ENCODE measurements around the gene CAB39.

CAB39 gene

DNA sequence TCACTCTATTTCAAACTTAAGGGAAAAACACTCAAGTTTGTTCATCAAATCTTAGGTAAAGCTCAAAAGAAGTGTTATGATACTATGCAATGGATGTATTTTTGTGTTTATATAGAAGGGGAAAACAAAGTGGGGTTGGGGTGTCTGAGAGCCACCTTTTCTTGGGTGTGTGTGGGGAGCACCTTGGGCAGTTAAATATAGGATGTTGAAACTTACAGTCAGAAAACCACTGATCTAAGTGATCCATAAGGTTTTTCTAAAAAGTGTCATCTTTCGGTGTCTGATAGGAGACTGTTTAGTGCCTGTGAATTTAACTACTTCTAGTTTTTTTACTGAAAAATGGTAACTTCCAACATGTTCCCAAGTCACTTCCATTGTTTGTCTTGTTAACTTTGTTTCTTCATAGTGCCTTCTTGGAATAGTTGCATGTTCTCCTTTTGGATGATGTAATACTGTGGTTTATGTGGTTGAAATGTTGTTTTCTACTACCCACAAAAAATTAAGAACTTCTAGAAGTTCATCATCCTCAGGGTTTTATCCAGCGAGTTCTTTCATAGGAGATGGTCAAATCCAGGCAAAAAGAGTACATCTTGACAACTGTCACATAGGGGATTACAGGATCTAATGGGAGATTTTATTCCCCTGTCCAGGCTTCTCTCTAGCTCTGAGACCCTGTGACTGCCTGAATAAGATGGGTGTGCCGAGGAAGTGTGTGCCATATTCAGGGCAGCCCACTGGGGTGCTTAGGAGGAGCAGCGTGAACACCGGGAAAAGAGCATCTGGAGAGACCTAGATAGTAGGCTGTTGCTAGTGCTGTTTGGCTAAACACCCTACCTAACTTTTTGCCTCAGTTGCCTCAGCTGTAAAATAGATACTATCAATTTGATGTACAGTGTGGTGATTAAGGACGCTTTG lies 46.2 kb downstream of the CAB39 start:
- DNase-seq, result peak; percentile 72 to 91

DNA sequence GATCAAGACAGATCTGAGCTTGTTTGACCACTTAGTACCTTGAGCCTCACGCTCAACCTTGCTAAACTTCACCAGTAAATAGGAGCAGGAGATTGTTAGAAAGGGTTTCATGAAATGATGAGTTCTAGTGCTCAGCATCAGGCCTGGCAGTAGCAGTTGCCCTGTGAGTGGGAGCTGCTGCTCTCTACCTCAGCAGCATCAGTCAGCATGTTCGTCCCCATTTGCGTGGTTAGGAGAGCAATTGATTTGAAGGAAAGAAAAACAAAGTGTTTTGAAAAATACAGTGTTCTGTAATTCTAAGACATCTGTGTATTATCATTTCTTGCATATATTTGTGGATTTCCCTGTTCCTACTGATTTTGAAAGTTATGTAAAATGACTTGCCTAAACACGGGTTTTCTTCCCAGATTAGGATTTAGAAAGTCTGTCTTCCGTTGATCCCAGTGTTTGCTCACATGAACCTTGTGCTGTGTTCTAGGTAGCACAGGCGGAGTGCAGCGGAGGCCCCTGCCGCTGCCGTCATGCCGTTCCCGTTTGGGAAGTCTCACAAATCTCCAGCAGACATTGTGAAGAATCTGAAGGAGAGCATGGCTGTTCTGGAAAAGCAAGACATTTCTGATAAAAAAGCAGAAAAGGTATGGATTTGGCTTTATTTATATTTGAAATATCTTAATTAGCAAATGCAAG lies 47.0 kb downstream of the CAB39 start:
- no peak for DNase-seq

DNA sequence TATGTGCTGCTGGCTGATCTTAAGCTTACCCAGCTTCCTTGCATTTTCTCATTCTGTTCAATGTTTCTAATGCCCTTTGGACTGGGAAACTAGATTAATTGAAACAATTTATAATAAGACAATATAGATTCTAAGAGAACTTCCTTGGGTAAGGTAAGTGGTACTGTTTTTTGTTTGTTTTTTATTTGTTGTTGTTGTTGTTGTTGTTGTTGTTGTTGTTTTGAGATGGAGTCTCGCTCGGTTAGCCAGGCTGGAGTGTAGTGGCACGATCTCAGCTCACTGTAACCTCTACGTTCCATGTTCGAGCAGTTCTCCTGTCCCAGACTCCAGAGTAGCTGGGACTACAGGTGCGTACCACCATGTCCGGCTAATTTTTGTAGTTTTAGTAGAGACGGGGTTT lies 49.1 kb downstream of the CAB39 start:
- no peak for DNase-seq

DNA sequence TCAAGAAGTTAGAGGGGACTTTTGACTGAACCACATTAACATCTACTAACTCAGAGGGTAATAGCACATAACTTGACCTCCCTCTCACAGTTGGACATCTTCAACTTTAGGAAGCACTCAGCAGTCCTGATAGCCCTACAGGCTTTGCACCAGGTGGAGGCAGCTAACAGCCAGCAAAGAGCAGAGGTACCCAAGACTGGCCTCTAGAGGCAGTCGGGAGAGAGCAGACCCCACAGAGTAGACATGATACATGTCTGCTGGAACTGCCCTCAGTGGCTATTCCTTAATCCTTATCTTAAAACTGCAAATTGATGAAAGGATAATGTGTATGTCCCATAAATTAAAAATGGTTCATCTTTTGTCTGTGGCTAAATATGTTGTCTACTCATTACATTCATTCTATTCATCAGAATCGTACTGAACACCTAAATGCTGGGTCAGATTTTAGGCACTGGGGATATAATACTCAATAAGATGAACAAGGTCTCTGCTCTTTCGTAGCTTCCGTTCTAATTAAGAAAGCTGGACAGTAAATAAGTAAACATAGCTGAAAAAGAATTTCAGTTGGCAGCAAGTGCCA lies 49.8 kb downstream of the CAB39 start:
- DNase-seq, result peak; percentile 34

DNA sequence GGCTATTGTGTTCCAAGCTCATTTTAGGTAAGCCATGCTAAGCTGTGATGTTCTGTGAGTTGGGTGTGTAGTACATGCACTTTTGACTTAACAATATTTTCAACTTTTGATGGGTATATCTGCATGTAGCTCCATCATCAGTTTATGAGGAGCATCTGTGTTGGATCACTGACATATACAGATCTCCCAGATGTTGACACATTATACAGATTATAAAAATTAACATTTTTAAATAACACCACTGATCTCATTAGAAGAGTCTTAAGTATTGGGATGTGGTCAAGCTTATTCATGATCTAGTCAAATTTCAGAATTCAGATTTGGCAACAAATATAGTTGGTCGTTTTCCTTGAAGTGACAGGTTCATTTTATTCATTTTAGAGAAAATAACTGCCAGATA lies 51.7 kb downstream of the CAB39 start:
- DNase-seq, result no peak

DNA sequence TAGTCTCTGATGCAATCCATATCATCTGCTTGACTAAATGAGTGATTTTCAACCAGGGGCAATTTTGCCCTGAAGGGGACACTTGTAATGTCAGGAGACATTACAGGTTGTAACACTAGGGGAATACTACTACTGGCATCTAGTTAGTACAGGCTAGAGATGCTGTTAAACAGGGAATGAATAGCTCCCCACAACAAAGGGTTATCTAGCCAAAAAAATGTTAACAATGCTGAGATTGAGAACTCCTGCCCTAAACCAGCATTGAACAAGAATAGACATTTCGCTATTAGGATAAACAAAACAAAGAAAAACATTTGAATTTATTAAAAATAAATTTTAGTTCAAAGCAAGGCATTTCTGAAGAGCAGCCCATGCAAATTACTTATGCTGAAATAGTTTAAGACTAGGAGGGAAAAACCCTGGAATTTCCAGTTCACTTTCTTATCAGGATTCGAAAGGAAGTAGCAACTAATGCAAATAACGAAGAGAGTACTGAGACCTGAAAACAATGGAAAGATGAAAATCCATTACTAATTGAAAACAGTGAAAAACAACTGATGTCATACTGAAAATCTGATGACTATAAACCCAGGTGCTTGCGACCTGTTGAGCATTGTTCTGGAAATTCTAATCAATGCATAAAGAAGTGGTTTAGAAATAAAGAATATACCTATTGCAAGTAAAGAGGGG lies 53.1 kb downstream of the CAB39 start:
- DNase-seq, result no peak

DNA sequence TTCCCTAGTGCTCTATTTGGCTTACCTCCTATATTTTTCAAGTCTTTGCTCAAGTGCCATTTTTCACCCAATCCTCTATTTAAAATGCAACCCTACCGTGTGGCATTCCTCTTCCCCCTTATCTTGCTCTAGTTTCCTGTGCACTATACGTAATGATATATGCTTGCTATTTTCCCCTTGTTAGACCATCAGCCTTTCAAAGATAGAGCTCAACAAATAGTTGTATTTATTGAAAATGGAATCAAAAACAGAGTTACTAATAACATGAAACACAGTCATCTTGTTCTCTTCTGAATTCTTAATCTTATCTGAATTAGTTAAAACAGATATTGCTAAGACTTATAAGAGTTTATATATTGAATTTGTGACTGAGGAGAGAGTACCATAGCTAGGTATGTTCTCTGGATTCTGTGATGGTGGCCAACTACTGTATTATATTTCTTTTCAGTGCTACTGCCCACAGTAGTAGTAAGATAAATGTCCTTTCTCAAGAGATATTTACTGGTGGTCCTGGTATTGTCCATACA lies 55.3 kb downstream of the CAB39 start:
- no peak for DNase-seq

DNA sequence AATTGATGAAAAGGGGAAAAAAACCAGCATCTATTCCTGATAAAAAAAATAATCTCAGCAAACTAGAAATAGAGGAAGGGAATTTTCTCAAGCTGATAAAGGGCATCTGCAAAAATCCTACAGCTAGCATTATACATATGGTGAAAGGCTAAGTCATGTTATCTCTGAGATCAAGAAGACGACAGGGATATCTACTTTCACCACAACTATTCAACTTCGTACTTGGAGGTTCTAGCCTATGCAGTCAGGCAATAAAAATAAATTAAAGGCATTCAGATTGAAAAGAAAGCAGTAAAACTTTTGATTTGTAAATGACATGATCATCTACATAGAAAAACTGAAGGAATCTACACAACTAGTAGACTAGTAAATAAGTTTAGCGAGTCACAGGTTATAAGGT lies 58.2 kb downstream of the CAB39 start:
- no peak for DNase-seq

DNA sequence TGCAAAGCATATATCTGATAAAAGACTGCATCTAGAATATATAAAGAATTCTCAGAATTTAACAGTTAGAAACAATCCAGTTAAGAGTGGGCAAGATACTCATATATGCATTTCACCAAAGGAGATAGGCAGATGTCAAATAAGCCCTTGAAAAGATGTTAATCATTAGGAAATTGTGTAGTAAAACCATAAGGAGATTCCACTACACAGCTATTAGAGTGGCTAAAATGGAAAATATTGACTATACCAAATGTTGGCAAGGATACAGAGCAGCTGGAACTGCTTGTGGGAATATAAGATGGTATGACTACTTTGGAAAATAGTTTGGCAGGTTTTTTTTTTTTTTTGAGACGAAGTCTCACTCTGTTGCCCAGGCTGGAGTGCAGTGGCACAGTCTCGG lies 59.5 kb downstream of the CAB39 start:
- DNase-seq, result no peak

DNA sequence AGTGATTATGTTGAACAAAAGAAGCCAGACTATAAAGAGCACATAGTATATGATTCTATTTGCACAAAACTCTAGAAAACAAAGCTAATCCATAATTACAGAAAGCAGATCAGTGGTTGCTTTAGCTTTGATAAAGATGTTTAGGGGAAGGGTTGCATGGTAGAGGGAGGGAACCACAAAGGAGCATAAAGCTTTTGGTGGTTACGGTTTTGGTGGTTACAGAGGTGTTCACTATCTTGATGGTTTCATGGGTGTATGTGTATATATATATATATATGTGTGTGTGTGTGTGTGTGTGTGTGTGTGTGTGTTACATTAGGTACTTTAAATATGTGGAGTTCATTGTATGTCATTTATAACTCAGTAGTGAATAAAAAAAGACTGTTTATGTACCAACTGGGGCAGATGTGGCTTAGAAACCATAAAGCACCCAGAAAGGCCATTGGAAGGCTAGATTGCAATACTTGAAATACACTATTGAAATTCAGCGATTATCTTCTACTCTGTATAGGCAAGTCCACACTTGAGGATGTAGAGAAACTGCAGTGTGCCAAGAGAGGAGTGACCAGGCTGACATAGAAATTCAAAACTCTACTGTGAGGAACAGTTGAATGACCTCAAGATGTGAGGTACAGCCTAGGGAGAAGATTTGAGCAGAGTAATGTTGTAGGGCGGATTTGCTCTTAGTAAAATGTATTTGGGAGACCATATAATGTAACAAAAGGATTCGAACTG lies 60.6 kb downstream of the CAB39 start:
- DNase-seq, result no peak

DNA sequence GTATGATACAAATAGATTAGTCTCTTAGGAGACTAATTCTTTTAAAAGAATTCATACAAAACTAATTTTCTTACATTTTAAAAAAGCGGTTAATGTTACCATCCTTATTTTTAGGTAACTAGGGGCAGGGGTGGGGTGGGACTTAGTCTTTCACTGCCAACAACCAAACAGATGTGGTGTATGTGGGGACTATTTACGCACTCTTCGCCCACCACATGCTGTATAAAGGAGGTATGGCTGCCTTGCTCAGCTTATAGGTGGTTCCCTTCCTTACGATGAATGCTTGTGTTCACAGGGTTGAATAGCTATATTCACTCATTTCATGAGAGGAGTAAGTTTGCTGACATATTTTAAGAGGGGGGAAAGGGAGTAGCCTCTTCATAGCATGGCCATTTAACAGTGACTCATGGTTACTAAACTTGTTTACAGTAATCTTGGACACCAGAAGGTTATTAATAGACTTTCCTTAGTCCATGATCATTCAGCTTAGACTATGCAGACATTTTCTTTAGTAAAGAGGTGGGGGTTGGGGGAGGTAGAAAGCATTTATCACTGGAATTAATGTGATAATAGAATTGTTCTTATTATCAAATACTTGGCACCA lies 61.8 kb downstream of the CAB39 start:
- no peak for DNase-seq

DNA sequence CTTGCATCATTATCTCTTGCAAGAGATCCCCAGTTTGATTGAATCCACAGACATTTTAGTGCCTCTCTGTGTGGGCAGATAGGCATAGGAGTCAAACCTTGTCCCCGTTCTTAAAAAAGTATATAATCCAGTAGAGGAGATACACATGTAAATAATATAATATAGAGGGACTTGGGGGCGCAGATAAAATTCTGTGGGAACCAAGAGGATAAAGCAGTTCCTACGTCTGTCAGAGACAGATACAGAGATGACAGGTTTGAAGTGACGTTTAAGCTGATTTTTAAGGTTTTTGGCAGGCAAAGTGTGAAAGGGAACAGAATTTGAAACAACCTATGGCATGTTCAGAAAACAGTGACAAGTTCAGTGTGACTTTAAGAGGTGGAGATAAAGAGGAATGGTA lies 63.1 kb downstream of the CAB39 start:
- DNase-seq, result no peak

DNA sequence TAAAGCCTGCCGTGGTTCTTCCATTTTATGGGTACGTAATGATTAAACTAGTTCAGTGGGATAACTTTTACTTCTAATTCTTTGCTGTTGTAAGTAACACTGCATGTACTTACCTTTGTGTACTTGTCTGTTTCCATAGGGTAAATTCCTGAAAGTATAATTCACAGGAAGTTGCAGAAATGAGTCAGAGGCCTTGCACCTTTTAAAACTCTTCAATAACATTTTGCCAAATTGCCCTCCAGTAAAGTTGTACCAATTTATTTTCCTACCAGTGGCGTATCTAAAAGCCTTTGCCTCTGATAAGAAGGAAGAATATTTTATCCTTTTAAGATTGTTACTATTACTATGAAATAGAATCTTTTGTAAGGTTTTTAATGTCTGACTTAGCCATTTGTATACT lies 65.1 kb downstream of the CAB39 start:
- DNase-seq, result no peak

DNA sequence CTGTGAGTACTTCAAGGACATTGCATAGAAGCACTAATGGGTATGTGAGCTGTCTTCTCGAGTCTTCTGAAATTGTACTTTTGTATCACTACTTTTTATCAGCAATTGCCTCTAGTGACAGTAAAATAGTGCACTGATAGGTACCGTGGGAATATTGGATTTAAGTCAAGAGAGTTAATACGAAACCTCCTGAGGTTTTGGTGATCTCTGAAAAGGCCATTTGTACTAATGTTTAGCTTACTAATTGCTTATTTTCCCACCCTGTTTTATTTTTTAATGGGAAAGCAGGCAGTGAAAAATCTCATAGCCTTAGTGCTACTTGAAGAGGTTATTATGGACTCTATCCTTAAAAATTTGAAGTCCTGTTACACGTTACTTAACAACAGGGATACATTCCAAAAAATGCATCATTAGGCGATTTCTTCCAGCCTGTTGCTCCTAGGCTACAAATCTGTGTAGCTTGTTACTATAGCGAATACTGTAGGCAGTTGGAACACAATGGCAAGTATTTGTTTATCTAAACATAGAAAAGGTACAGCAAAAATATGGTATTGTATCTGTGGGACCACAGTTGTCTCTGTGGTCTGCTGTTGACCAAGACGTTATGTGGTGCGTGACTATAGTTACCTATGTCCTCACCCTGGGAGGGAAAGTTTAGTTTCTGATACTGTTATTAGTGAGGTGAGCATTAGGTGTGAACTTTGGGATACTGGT lies 65.9 kb downstream of the CAB39 start:
- DNase-seq, result no peak

DNA sequence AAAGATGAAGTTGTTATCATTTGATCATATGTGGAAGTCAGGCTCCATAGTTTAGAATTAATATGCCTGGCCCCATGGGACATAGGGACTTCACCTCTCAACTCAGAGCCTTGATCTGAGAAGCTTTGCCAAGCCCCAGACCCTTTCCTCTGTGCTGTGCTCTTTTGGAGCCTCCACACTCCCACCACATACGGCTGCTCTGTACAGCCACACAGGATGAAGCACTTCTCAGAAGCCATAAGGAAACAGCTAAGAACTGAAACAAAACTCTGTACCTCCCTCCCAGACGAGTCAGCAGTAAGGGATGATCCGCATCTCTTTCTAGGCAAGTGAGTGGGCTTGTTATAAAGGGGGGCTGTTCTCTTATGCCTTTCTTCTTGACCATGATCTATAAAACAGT lies 66.5 kb downstream of the CAB39 start:
- no peak for DNase-seq

DNA sequence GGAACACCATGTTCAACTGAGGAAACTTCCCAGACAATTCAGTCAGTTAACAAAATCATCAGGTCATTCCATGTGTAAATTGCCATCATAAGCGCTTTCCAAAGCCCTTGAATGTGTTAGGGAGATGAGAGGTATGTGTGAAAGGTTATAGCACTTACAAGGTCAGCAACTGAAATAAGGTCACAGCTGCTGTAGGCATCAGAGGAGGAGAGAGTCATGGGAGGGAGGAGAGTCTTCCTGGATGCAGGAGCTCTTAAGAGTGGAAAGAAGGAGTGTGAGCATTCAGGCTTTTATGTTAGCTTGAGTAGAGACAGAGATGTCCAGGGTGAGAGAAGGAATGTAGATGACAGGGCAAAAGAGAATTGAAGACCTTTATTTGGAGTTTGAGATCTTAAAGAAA lies 67.0 kb downstream of the CAB39 start:
- DNase-seq, result no peak

DNA sequence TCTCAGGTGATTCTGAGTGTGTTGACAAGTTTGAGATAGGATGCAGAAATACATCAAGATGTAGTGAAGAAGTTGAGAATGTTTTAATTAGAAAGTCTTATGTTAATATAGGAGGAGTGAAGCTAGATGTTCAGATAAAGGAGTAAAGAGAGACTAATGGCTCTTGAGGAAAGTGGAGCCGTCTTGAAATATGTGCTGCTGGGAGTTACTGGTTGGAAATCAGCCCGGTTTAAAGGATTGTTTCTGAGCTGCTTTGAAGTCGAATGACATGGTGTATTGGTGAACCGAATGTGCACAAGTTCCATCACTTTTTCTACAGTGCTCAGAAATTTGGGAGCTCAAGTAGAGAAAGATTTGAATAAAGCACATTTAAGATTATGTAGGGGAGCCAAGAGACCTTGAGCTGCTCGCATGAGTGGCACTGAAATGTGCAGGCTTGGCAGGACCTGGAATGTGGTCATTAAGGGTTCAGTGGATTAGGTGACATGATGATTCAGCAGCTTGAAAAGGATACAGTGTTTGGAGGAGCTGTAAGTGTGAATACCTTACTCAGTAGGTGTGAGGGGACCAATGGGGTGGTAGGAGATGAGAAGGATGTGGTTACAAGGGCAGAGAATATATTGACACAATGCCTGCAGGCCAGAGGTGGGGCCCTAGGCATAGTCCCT lies 68.6 kb downstream of the CAB39 start:
- DNase-seq, result no peak

DNA sequence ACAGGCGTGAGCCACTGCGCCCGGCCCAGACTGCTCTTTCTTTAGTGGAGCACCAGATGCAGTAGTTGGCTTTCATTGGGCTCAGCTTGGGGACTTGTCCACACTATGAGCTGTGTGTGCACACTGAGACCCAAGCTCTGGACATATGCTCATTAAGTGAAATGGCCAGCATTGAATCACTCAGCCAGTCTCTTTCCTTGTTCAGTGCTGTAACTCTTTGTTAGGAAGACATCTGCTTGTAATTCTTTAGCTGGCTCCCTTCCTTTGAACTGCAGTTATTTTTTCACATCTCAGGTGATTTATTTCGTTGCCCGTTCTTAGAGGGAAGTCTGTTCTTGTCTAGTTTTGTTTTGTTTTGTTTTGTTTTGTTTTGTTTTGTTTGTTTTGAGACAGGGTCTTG lies 70.5 kb downstream of the CAB39 start:
- DNase-seq, result no peak

DNA sequence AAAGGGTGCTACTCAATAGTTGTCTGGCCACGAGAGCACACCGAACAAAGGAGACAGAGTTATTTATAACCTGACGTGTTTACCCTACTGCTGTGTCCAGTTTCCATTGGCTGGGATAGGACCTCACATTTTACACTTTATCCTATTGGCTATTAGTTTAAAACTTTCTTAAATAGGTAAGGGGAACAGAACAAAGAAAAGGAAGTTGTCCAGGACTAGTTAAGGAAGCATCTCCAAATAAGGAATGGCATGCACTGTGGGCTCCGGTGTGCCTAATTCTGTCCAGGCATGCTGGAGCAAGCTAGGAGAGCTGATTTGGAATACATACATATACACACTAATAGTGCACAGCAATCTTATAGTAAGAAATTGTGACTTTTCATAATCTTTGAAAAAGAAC lies 72.2 kb downstream of the CAB39 start:
- no peak for DNase-seq

DNA sequence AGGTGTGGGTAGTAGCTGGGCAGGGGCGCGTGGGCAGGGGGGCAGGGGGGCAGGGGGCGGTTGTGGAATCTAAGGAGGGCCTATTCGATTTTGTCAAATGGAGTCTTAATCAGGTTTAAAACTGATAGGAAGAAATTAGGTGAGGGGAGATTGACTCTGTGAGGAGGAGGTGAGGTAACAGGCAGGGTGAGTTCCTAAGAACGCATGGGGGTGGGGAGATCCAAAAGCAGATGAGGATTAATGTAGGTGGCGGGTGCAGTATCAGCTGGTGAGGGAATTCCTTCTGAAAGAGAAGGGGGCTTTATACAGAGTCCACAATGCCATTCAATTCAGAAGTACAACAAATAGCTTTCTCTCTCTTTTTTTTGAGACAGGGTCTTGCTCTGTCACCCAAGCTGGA lies 72.7 kb downstream of the CAB39 start:
- DNase-seq, result no peak

DNA sequence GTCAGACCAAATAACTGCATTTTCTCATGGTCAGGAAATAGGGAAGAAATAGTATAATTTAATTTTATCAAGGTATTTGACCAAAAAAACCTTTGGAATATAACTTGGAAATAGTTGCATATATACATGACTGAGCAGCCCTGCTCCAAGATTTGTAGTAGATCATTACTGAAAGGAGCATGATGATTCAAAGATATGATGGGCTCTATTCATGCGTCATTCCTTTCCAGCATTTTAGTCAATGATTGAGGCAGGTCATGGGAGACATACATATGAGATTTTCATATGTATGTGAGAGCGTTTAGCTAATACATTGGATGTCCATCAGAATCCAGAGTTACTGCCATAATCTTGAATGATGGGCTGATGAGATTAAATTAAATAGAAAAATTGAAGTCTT lies 74.5 kb downstream of the CAB39 start:
- no peak for DNase-seq

Measured in AML-193 (cell line).